Psoas muscle (tissue), 8 donors: ENCODE measurements around the gene C10orf95. TPM values are rescaled to one million over a fixed set of nuclear protein-coding genes. Genes with fewer than 3 reads are reported as not detected.

ENCODE experiments used
- ATAC-seq, 4 donors: fragments of 200-7000 bp; cut with Tn5 transposase; one replicate each; pipeline ENCODE4 v1.9.1; 2020; ENCODE audit warnings: moderate library complexity in 3 of 4, mild to moderate bottlenecking in 2 of 4
- DNase-seq, 2 donors: peaks; one replicate each; pipeline ENCODE4 v3.0.0-alpha.2; 2020
- H3K27ac ChIP-seq: fragments of 200-600 bp; one replicate; pipeline ENCODE4 v1.8.0; 2022
- H3K27me3 ChIP-seq, 3 donors: fragments of 200-600 bp in 1 of 3; one replicate each; pipeline versions ENCODE4 v1.6.1 to v1.8.0; 2013 to 2022; ENCODE audit warnings: low read length in 2 of 3, mild to moderate bottlenecking in 2 of 3, moderate library complexity in 1 of 3; ENCODE audit not compliant: insufficient read depth in 3 of 3
- H3K36me3 ChIP-seq, 2 donors: fragments of 200-600 bp in 1 of 2; one replicate each; pipeline versions ENCODE4 v1.6.1 to v1.8.0; 2013 to 2022; ENCODE audit warnings: low read depth in 1 of 2, mild to moderate bottlenecking in 1 of 2, moderate library complexity in 1 of 2; ENCODE audit not compliant: insufficient read depth in 1 of 2
- H3K4me1 ChIP-seq: fragments of 200-600 bp; one replicate; pipeline ENCODE4 v1.8.0; 2022
- H3K4me3 ChIP-seq: fragments of 200-600 bp; one replicate; pipeline ENCODE4 v1.8.0; 2022; ENCODE audit warnings: mild to moderate bottlenecking
- H3K9me3 ChIP-seq: fragments of 200-600 bp; one replicate; pipeline ENCODE4 v1.8.0; 2022
- CTCF ChIP-seq: fragments of 200-600 bp; IDR thresholded peaks from one replicate; pipeline ENCODE4 v1.8.0; 2022; ENCODE audit warnings: antibody characterized with exemption
- WGBS, 3 donors: extraction: QIAGEN DNeasy Blood & Tissue Kit; methylation state at CpG; one replicate each; pipeline versions ENCODE4 v1.1.6 to v1.1.7; 2013; 5-methylcytosine and 5-hydroxymethylcytosine counted together
- intact Hi-C, 2 donors: fragments of 100-400 bp; cut with DNase I; formaldehyde crosslinking; loops; one replicate each; pipeline versions ENCODE4 v1.11.0 to v1.14.2; 2022
- polyA plus RNA-seq, 3 donors: library from polyadenylated mRNA; stranded (reverse); fragments of 200-250 nt; gene quantifications; one replicate each; pipeline ENCODE4 v1.2.3, GENCODE V29; 2013
- total RNA-seq, 4 donors: library from RNA; stranded (reverse); fragmentation: NEBNext Ultra II Directional in 2 of 4; extraction: Animal tissue kit (Norgen Biotek cat#: 25700) in 2 of 4; gene quantifications; one replicate each; pipeline versions ENCODE4 v1.2.1 to v1.2.4, GENCODE V29; 2021 to 2023
- donor health status: healthy with polysubstance abuse.
- donor health status: DM: no; HTN: no; CAD: no; lungs with moderate emphysema.
- donor health status: Bipolar disorder and iron deficiency.
- donor health status: healthy.
- donor health status: DM: yes; HTN: yes; CAD: no.
- donor health status: DM: no; HTN: no; CAD: no.
- donor health status: DM: no; HTN: no; CAD: no.
- donor health status: DM: yes; HTN: yes; CAD: no.

The C10orf95 gene
- total and polyA plus RNA-seq, 7 donors, result 0.01 TPM; not detected in 6

- Histone ChIP-seq H3K27ac (no peak overlapping the region), H3K9me3 (no peaks in the 10 kb centered on the region), H3K36me3 (peaks cover 0 to 23% of the 10 kb centered on the region in 2 donors), H3K4me3 (no peak overlapping the region), H3K27me3 (no peaks in the 10 kb centered on the region), H3K4me1 (peaks cover 17% of the 10 kb centered on the region)
- WGBS, 3 donors, result 82 to 86% (median 82%) methylated on average over 6 of the region's 6 CpGs
- DNase-seq (no peak), ATAC-seq (no peak)
- TF ChIP-seq CTCF, result no peak
- intact Hi-C loops, result loop anchor here in 1 of 2 donors (5.0 kb wide), 1 partner anchor 52 kb away; no protein-coding TSS in a partner anchor
These were observed 26.4 kb downstream of the C10orf95 start for GRCh38 chr10:102424916-102425315.

- 75 to 93% (median 84%) methylated on average over 9 of the region's 9 CpGs for WGBS, 3 donors
- Histone ChIP-seq H3K9me3 (no peaks in the 10 kb centered on the region), H3K27me3 (no peaks in the 10 kb centered on the region), H3K27ac (no peak overlapping the region), H3K4me1 (peaks cover 20% of the 10 kb centered on the region), H3K36me3 (peaks cover 0 to 23% of the 10 kb centered on the region in 2 donors), H3K4me3 (no peak overlapping the region)
- DNase-seq (no peak), ATAC-seq (no peak)
- intact Hi-C loops, result loop anchor here in 1 of 2 donors (5.0 kb wide), 1 partner anchor 53 kb away; no protein-coding TSS in a partner anchor
- TF ChIP-seq CTCF, result no peak
These were observed 27.2 kb downstream of the C10orf95 start for GRCh38 chr10:102424145-102424544.

- H3K4me1 ChIP-seq, result peaks cover 20% of the 10 kb centered on the region
- no peak for TF ChIP-seq CTCF
- intact Hi-C loops, result loop anchor here in 1 of 2 donors (2.0 to 5.0 kb wide), 2 partner anchors 31 to 54 kb away; no protein-coding TSS in a partner anchor
- peak overlapping the region; percentile 98 for H3K4me3 ChIP-seq
- no peaks in the 10 kb centered on the region for H3K9me3 ChIP-seq
- no peak overlapping the region for H3K27ac ChIP-seq
- DNase-seq, result no peak
- H3K27me3 ChIP-seq, result no peaks in the 10 kb centered on the region
- H3K36me3 ChIP-seq, result peaks cover 0 to 23% of the 10 kb centered on the region in 2 donors
- 86 to 92% (median 87%) methylated on average over 13 of the region's 13 CpGs for WGBS, 3 donors
- no peak for ATAC-seq
These were observed 27.9 kb downstream of the C10orf95 start for GRCh38 chr10:102423372-102423968.

DNA sequence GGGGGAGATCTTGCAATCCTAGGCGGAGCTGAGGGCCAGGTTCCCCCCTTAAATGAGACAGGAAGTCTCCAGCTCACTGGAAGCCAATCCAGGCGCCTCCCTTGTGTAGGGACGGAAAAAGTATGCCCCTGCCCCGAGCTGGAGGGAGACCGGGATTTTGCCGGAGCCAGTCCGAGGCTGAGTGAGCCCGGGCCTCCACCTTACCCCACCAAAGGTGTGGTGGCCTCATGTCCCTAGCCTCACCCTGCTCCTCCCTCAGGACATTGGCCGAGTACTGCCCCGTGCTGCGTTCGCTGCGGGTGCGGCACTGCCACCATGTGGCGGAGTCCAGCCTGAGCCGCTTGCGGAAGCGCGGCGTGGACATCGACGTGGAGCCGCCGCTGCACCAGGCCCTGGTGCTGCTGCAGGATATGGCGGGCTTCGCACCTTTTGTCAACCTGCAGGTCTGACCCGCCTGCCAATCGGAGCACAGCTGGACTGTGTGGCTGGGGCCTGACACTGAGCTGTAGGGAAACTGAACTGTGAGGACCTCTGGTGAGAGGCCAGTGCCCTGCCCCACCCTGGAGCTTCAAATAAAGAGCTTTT, 28.7 kb downstream of the C10orf95 start:
- H3K4me1 ChIP-seq, result peaks cover 20% of the 10 kb centered on the region
- intact Hi-C loops, result loop anchor here in 1 of 2 donors (2.0 to 5.0 kb wide), 2 partner anchors 30 to 55 kb away; no protein-coding TSS in a partner anchor

More for the DNA sequence above, 28.7 kb downstream of the C10orf95 start:
- WGBS, 3 donors, result 3 to 10% (median 5%) methylated on average over 28 of the region's 28 CpGs
- Histone ChIP-seq H3K9me3 (no peaks in the 10 kb centered on the region), H3K27ac (peak overlapping the region; percentile 87), H3K4me3 (peak overlapping the region; percentile 98), H3K36me3 (peaks cover 0 to 23% of the 10 kb centered on the region in 2 donors), H3K27me3 (peaks cover 0 to 7% (median 2%) of the 10 kb centered on the region in 3 donors)
- DNase-seq (peak; percentile 81 to 91), ATAC-seq (peak; percentile 67 to 72 (median 72))
- peak; percentile 77 for TF ChIP-seq CTCF
